ENCODE results near the gene FBXO28.
"Not testable (repeated sequence)": the region's sequence is repeated elsewhere in the genome, so short reads cannot be mapped to it uniquely, and the experiment has no call there.

FBXO28 gene

GRCh38 chr1:224113918-224114786 lies at the start of gene FBXO28:
TSS of gene FBXO28 (plus strand) at chr1:224114111. CDS start at chr1:224114130, 19 bp downstream.
- peak; percentile 94 for DNase-seq

- DNase-seq, result no peak
Measured at GRCh38 chr1:224064150-224064549, 49.8 kb upstream of the FBXO28 start.

GRCh38 chr1:224065455-224065854 lies 48.5 kb upstream of the FBXO28 start:
- peak; percentile 59 for DNase-seq

- DNase-seq, result no peak
Measured at GRCh38 chr1:224067207-224067606, 46.7 kb upstream of the FBXO28 start.

- DNase-seq, result peak; percentile 82
Measured at GRCh38 chr1:224067621-224068457, 46.1 kb upstream of the FBXO28 start.

GRCh38 chr1:224068458-224069072 lies 45.3 kb upstream of the FBXO28 start:
- DNase-seq, result no peak

GRCh38 chr1:224069138-224069537 lies 44.8 kb upstream of the FBXO28 start:
- no peak for DNase-seq

GRCh38 chr1:224070521-224070920 lies 43.4 kb upstream of the FBXO28 start:
- DNase-seq, result no peak

- no peak for DNase-seq
Measured at GRCh38 chr1:224076407-224076806, 37.5 kb upstream of the FBXO28 start.

- not testable (repeated sequence) for DNase-seq
Measured at GRCh38 chr1:224079644-224080043, 34.3 kb upstream of the FBXO28 start.

GRCh38 chr1:224080115-224080774 lies 33.7 kb upstream of the FBXO28 start:
- DNase-seq, result peak; percentile 48

GRCh38 chr1:224081604-224082003 lies 32.3 kb upstream of the FBXO28 start:
- DNase-seq, result no peak

- peak; percentile 84 for DNase-seq
Measured at GRCh38 chr1:224082146-224082545, 31.8 kb upstream of the FBXO28 start.

- DNase-seq, result no peak
Measured at GRCh38 chr1:224084867-224085266, 29.0 kb upstream of the FBXO28 start.

- no peak for DNase-seq
Measured at GRCh38 chr1:224085421-224086108, 28.3 kb upstream of the FBXO28 start.

GRCh38 chr1:224087286-224087794 lies 26.6 kb upstream of the FBXO28 start:
- DNase-seq, result no peak

GRCh38 chr1:224089583-224089982 lies 24.3 kb upstream of the FBXO28 start:
- no peak for DNase-seq

GRCh38 chr1:224090116-224090515 lies 23.8 kb upstream of the FBXO28 start:
- no peak for DNase-seq

GRCh38 chr1:224092111-224092510 lies 21.8 kb upstream of the FBXO28 start:
- no peak for DNase-seq

- no peak for DNase-seq
Measured at GRCh38 chr1:224092601-224093000, 21.3 kb upstream of the FBXO28 start.

GRCh38 chr1:224095339-224095738 lies 18.6 kb upstream of the FBXO28 start:
- no peak for DNase-seq

GRCh38 chr1:224095867-224096266 lies 18.0 kb upstream of the FBXO28 start:
- DNase-seq, result no peak

Measured in fibroblast of skin of right quadriceps (primary cell).